ENCODE data around the gene SPCS2.

- TF ChIP-seq CTCF (IDR thresholded peaks at IDR 0.05) (no peak), POLR2A (IDR thresholded peaks at IDR 0.05) (no peak)
These were observed 52.6 kb downstream of the SPCS2 start for GRCh38 chr11:75001686-75002085.

All from Peyer's patch (tissue), 4 donors.